BLaER1 treated with 17β-estradiol and CSF1 and Interleukin-3, amounts not matched to agents 10 nM and 100 nM (cell line): ENCODE results near the gene FERMT3.
"Not testable (repeated sequence)": the region's sequence is repeated elsewhere in the genome, so short reads cannot be mapped to it uniquely, and the experiment has no call there.

Source experiments
- H3K27ac ChIP-seq, 11 experiments: shearing (Covaris generic); formaldehyde crosslinking; 2 replicates each; pipeline ENCODE4 v1.8.1; 2022
- H3K27me3 ChIP-seq, 11 experiments: shearing (Covaris generic); formaldehyde crosslinking; 2 replicates each; pipeline ENCODE4 v1.8.1; 2022
- H3K36me3 ChIP-seq, 11 experiments: shearing (Covaris generic); formaldehyde crosslinking; 2 replicates each; pipeline ENCODE4 v1.8.1; 2022
- H3K4me1 ChIP-seq, 10 experiments: shearing (Covaris generic); formaldehyde crosslinking; 2 replicates each; pipeline ENCODE4 v1.8.1; 2022
- H3K4me2 ChIP-seq, 11 experiments: shearing (Covaris generic); formaldehyde crosslinking; 2 replicates each; pipeline ENCODE4 v1.8.1; 2022
- H3K4me3 ChIP-seq, 10 experiments: shearing (Covaris generic); formaldehyde crosslinking; 2 replicates each; pipeline ENCODE4 v1.8.1; 2022
- H3K9ac ChIP-seq, 11 experiments: shearing (Covaris generic); formaldehyde crosslinking; 2 replicates each; pipeline ENCODE4 v1.8.1; 2022
- H3K9me3 ChIP-seq, 11 experiments: shearing (Covaris generic); formaldehyde crosslinking; replicated peaks in 1 of 11; 2 replicates each; pipeline ENCODE4 v1.8.1; 2022
- H4K20me1 ChIP-seq, 11 experiments: shearing (Covaris generic); formaldehyde crosslinking; 2 replicates each; pipeline ENCODE4 v1.8.1; 2022
- Cebpa-rat ChIP-seq, 11 experiments: shearing (Covaris generic); IDR thresholded peaks; 2 replicates each; pipeline ENCODE4 v1.8.1; 2022

The FERMT3 gene

GRCh38 chr11:64206457-64207255, at the start of gene FERMT3:
FERMT3 (plus strand) TSS chr11:64206721; CDS start chr11:64207365, 644 bp downstream.
- Histone ChIP-seq H3K9ac (peak within 1 kb of the TSS; percentile 93 to 99 (median 96)), H3K36me3 (peaks cover 33 to 80% (median 62%) of the 10 kb centered on the region in 11 experiments)
- TF ChIP-seq Cebpa-rat (IDR thresholded peaks at IDR 0.05), result no peak

GRCh38 chr11:64157631-64158394, 48.7 kb upstream of the FERMT3 start:
- no peak for TF ChIP-seq Cebpa-rat (IDR thresholded peaks at IDR 0.05)
- Histone ChIP-seq H3K27me3 (no peaks in the 10 kb centered on the region), H3K9ac (0 out of 22 replicates have a peak overlapping the region, but pooled peaks of 1 of the 11 experiments have one; percentile 8)

More at GRCh38 chr11:64206457-64207255, at the start of gene FERMT3:
- Histone ChIP-seq H3K4me2 (peak within 1 kb of the TSS; percentile 96 to 100 (median 99)), H3K4me1 (peaks cover 53 to 70% (median 64%) of the 10 kb centered on the region in 10 experiments), H3K4me3 (peak within 1 kb of the TSS; percentile 82 to 98 (median 94)), H4K20me1 (peaks cover 41 to 75% (median 62%) of the 10 kb centered on the region in 11 experiments), H3K27me3 (no peaks in the 10 kb centered on the region), H3K27ac (peak within 1 kb of the TSS; percentile 87 to 100 (median 97)), H3K9me3 (no peaks in the 10 kb centered on the region)

GRCh38 chr11:64161037-64161436, 45.5 kb upstream of the FERMT3 start:
- Histone ChIP-seq H4K20me1 (peaks cover 0 to 66% (median 33%) of the 10 kb centered on the region in 11 experiments; a peak in 15 of 22 replicates), H3K9me3 (no peaks in the 10 kb centered on the region), H3K27ac (no peak overlapping the region), H3K9ac (no peak overlapping the region), H3K4me3 (no peak overlapping the region), H3K27me3 (no peaks in the 10 kb centered on the region), H3K4me1 (peaks cover 10 to 26% (median 21%) of the 10 kb centered on the region in 10 experiments), H3K4me2 (no peak overlapping the region), H3K36me3 (peaks cover 0 to 16% (median 7%) of the 10 kb centered on the region in 11 experiments; a peak in 11 of 22 replicates)
- TF ChIP-seq Cebpa-rat (IDR thresholded peaks at IDR 0.05), result no peak

More at GRCh38 chr11:64157631-64158394, 48.7 kb upstream of the FERMT3 start:
- H3K27ac ChIP-seq, result no peak overlapping the region
- no peaks in the 10 kb centered on the region for H3K9me3 ChIP-seq
- peaks cover 0 to 16% (median 7%) of the 10 kb centered on the region in 11 experiments; a peak in 11 of 22 replicates for H3K36me3 ChIP-seq
- H3K4me2 ChIP-seq, result no peak overlapping the region
- H4K20me1 ChIP-seq, result peaks cover 4 to 82% (median 52%) of the 10 kb centered on the region in 11 experiments; a peak in 20 of 22 replicates
- no peak overlapping the region for H3K4me3 ChIP-seq
- H3K4me1 ChIP-seq, result peaks cover 0 to 12% (median 4%) of the 10 kb centered on the region in 10 experiments; a peak in 8 of 20 replicates

- not testable (repeated sequence) for H3K4me2 ChIP-seq, H3K4me3 ChIP-seq, H3K9me3 ChIP-seq, H3K27me3 ChIP-seq, H3K9ac ChIP-seq, H3K27ac ChIP-seq
- Histone ChIP-seq H3K36me3 (peaks cover 0 to 16% (median 7%) of the 10 kb centered on the region in 11 experiments; a peak in 11 of 22 replicates), H4K20me1 (peaks cover 0 to 51% (median 19%) of the 10 kb centered on the region in 11 experiments; a peak in 14 of 22 replicates), H3K4me1 (peaks cover 19 to 37% (median 33%) of the 10 kb centered on the region in 10 experiments)
Observed at GRCh38 chr11:64162769-64163168, 43.8 kb upstream of the FERMT3 start.

- no peak for TF ChIP-seq Cebpa-rat (IDR thresholded peaks at IDR 0.05)
- H3K4me1 ChIP-seq, result peaks cover 19 to 41% (median 36%) of the 10 kb centered on the region in 10 experiments
- H3K4me3 ChIP-seq, result peak overlapping the region in 3 of 10 experiments; percentile 74 to 85 (median 79); a peak in 4 of 20 replicates
- peaks cover 0 to 39% (median 9%) of the 10 kb centered on the region in 11 experiments; a peak in 10 of 22 replicates for H4K20me1 ChIP-seq
- peak overlapping the region in 3 of 11 experiments; percentile 84 to 87 (median 87); a peak in 1 of 22 replicates for H3K27ac ChIP-seq
- H3K27me3 ChIP-seq, result no peaks in the 10 kb centered on the region
- peak overlapping the region in 3 of 11 experiments; percentile 90 to 93 (median 92); a peak in 5 of 22 replicates for H3K9ac ChIP-seq
- peaks cover 0 to 11% (median 7%) of the 10 kb centered on the region in 11 experiments; a peak in 10 of 22 replicates for H3K36me3 ChIP-seq
- peak overlapping the region; percentile 91 to 100 (median 99); a peak in 20 of 22 replicates for H3K4me2 ChIP-seq
- H3K9me3 ChIP-seq, result no peaks in the 10 kb centered on the region
Observed at GRCh38 chr11:64163951-64164350, 42.6 kb upstream of the FERMT3 start.

- peak overlapping the region; percentile 69 to 85 (median 76) for H3K4me3 ChIP-seq
- peaks cover 0 to 11% (median 7%) of the 10 kb centered on the region in 11 experiments; a peak in 10 of 22 replicates for H3K36me3 ChIP-seq
- H4K20me1 ChIP-seq, result peaks cover 0 to 34% (median 8%) of the 10 kb centered on the region in 11 experiments; a peak in 9 of 22 replicates
- no peak for TF ChIP-seq Cebpa-rat (IDR thresholded peaks at IDR 0.05)
- H3K27me3 ChIP-seq, result no peaks in the 10 kb centered on the region
- H3K27ac ChIP-seq, result peak overlapping the region in 9 of 11 experiments; percentile 73 to 87 (median 84); a peak in 19 of 22 replicates
- peak overlapping the region; percentile 91 to 100 (median 99) for H3K4me2 ChIP-seq
- H3K9me3 ChIP-seq, result no peaks in the 10 kb centered on the region
- peak overlapping the region; percentile 72 to 93 (median 86); a peak in 20 of 22 replicates for H3K9ac ChIP-seq
- H3K4me1 ChIP-seq, result peaks cover 19 to 47% (median 36%) of the 10 kb centered on the region in 10 experiments
Observed at GRCh38 chr11:64164392-64165312, 41.9 kb upstream of the FERMT3 start.

- H3K27ac ChIP-seq, result peak overlapping the region; percentile 44 to 87 (median 84); a peak in 21 of 22 replicates
- H3K9ac ChIP-seq, result peak overlapping the region; percentile 72 to 93 (median 86)
- H3K27me3 ChIP-seq, result no peaks in the 10 kb centered on the region
- H3K4me2 ChIP-seq, result peak overlapping the region; percentile 91 to 100 (median 99)
- peaks cover 19 to 49% (median 36%) of the 10 kb centered on the region in 10 experiments for H3K4me1 ChIP-seq
- peaks cover 0 to 26% (median 0%) of the 10 kb centered on the region in 11 experiments; a peak in 8 of 22 replicates for H4K20me1 ChIP-seq
- no peak for TF ChIP-seq Cebpa-rat (IDR thresholded peaks at IDR 0.05)
- H3K36me3 ChIP-seq, result peaks cover 0 to 11% (median 7%) of the 10 kb centered on the region in 11 experiments; a peak in 10 of 22 replicates
- H3K4me3 ChIP-seq, result peak overlapping the region; percentile 69 to 85 (median 76)
- H3K9me3 ChIP-seq, result no peaks in the 10 kb centered on the region
Observed at GRCh38 chr11:64165481-64165841, 41.1 kb upstream of the FERMT3 start.
